IMR-90 (cell line): Measurements from ENCODE around the gene NPAS2. TPM values are rescaled to one million over a fixed set of nuclear protein-coding genes. Genes with fewer than 3 reads are reported as not detected.

Source experiments
- ATAC-seq: fragments of 200-7000 bp; cut with Tn5 transposase; 2 replicates; pipeline ENCODE4 v1.9.1; 2020; ENCODE audit warnings: low read depth, mild to moderate bottlenecking, moderate library complexity
- BruUV-seq: library from RNA; stranded (reverse); fragments of 400-500 nt; replicated peaks from 2 replicates; lab custom pipeline; 2021; lab: Mats Ljungman, UMichigan
- CTCF ChIA-PET: fragments of 300-600 bp; formaldehyde crosslinking; extraction: SDS; loops from one replicate; lab custom pipeline; 2021; ENCODE audit warnings: antibody characterized with exemption; lab: Yijun Ruan, JAX
- POLR2A ChIA-PET: fragments of 300-600 bp; sonication (Branson Sonifier 250); formaldehyde crosslinking; loops from one replicate; lab custom pipeline; 2022; ENCODE audit warnings: antibody characterized with exemption; ENCODE audit not compliant: unreplicated experiment; lab: Charles Lee
- DNase-seq: peaks from one replicate; pipeline ENCODE4 v3.0.0; 2013
- H2AFZ ChIP-seq: replicated peaks from 2 replicates; pipeline ENCODE3; 2013; ENCODE audit warnings: low read length, mild to moderate bottlenecking; ENCODE audit not compliant: poor library complexity
- H2AK5ac ChIP-seq: 2 replicates; pipeline ENCODE4 v1.6.1; 2013; ENCODE audit warnings: low read depth, low read length, inconsistent platforms
- H2AK9ac ChIP-seq: replicated peaks from 2 replicates; pipeline ENCODE3; 2013; ENCODE audit warnings: mild to moderate bottlenecking, low read depth, low read length, moderate library complexity; ENCODE audit not compliant: poor library complexity
- H2BK120ac ChIP-seq: 2 replicates; pipeline ENCODE4 v1.6.1; 2013; ENCODE audit warnings: low read depth, low read length, inconsistent platforms
- H2BK15ac ChIP-seq: 3 replicates; pipeline ENCODE4 v1.6.1; 2013; ENCODE audit warnings: low read depth, low read length, inconsistent platforms
- H2BK20ac ChIP-seq: 2 replicates; pipeline ENCODE4 v1.6.1; 2013; ENCODE audit warnings: low read depth, mild to moderate bottlenecking, inconsistent platforms, low read length, moderate library complexity
- H2BK5ac ChIP-seq: 2 replicates; pipeline ENCODE4 v1.6.1; 2013; ENCODE audit warnings: mild to moderate bottlenecking, low read depth, low read length, inconsistent platforms; ENCODE audit not compliant: poor library complexity, severe bottlenecking
- H3K14ac ChIP-seq: replicated peaks from 2 replicates; pipeline ENCODE4 v1.6.1; 2013; ENCODE audit warnings: low read depth, low read length, inconsistent platforms
- H3K18ac ChIP-seq: 2 replicates; pipeline ENCODE4 v1.6.1; 2013; ENCODE audit warnings: low read depth, low read length, control low read depth
- H3K23ac ChIP-seq: 2 replicates; pipeline ENCODE4 v1.6.1; 2013; ENCODE audit warnings: low read depth, low read length, inconsistent platforms
- H3K27ac ChIP-seq: 2 replicates; pipeline ENCODE4 v1.5.1; 2013; ENCODE audit warnings: mild to moderate bottlenecking, control low read depth, low read length; ENCODE audit not compliant: insufficient read depth
- H3K27me3 ChIP-seq: 2 replicates; pipeline ENCODE4 v1.6.1; 2013; ENCODE audit warnings: low read length; ENCODE audit not compliant: control insufficient read depth, insufficient read depth
- H3K36me3 ChIP-seq: 2 replicates; pipeline ENCODE4 v1.6.1; 2013; ENCODE audit warnings: low read length, mixed read lengths; ENCODE audit not compliant: control insufficient read depth, insufficient read depth
- H3K4ac ChIP-seq: 2 replicates; pipeline ENCODE4 v1.6.1; 2013; ENCODE audit warnings: low read depth, low read length, inconsistent platforms
- H3K4me1 ChIP-seq: 2 replicates; pipeline ENCODE4 v1.6.1; 2013; ENCODE audit warnings: low read length, mixed read lengths; ENCODE audit not compliant: control insufficient read depth, insufficient read depth
- H3K4me2 ChIP-seq: 2 replicates; pipeline ENCODE4 v1.6.1; 2013; ENCODE audit warnings: low read depth, mild to moderate bottlenecking, control low read depth, low read length, moderate library complexity
- H3K4me3 ChIP-seq: 2 replicates; pipeline ENCODE4 v1.5.1; 2013; ENCODE audit warnings: low read depth, mild to moderate bottlenecking, control low read depth, low read length, moderate library complexity; ENCODE audit not compliant: insufficient read depth
- H3K56ac ChIP-seq: 2 replicates; pipeline ENCODE4 v1.6.1; 2013; ENCODE audit warnings: low read length, inconsistent platforms; ENCODE audit not compliant: insufficient read depth; ENCODE audit errors: extremely low read depth
- H3K79me1 ChIP-seq, 2 experiments: 2 replicates each; pipeline ENCODE4 v1.6.1; 2013; ENCODE audit warnings: low read length in 2 of 2, inconsistent platforms in 1 of 2, low read depth in 1 of 2
- H3K9ac ChIP-seq: 2 replicates; pipeline ENCODE4 v1.6.1; 2013; ENCODE audit warnings: low read depth, low read length, control low read depth
- H3K9me1 ChIP-seq: 2 replicates; pipeline ENCODE4 v1.6.1; 2013; ENCODE audit warnings: low read length, inconsistent platforms; ENCODE audit not compliant: insufficient read depth
- H3K9me3 ChIP-seq: 2 replicates; pipeline ENCODE4 v1.6.1; 2013; ENCODE audit warnings: low read length; ENCODE audit not compliant: control insufficient read depth, insufficient read depth
- H4K20me1 ChIP-seq: 2 replicates; pipeline ENCODE4 v1.6.1; 2013; ENCODE audit warnings: low read length, inconsistent platforms; ENCODE audit not compliant: insufficient read depth
- H4K5ac ChIP-seq: 2 replicates; pipeline ENCODE4 v1.6.1; 2013; ENCODE audit warnings: mild to moderate bottlenecking, low read depth, low read length, control low read depth
- H4K8ac ChIP-seq, 2 experiments: 2 replicates each; pipeline ENCODE4 v1.6.1; 2013; ENCODE audit warnings: low read depth in 2 of 2, low read length in 2 of 2, control low read depth in 1 of 2, inconsistent platforms in 1 of 2
- H4K91ac ChIP-seq: 2 replicates; pipeline ENCODE4 v1.6.1; 2013; ENCODE audit warnings: low read depth, low read length, inconsistent platforms; ENCODE audit not compliant: insufficient read depth
- MXI1 ChIP-seq: IDR thresholded peaks from 2 replicates; pipeline ENCODE4 v1.6.1; 2012; ENCODE audit warnings: low read depth, mild to moderate bottlenecking, low read length, moderate library complexity, borderline replicate concordance
- RCOR1 ChIP-seq: IDR thresholded peaks from 2 replicates; pipeline ENCODE4 v1.6.1; 2012; ENCODE audit warnings: mild to moderate bottlenecking, low read length, improper control_type of control experiment; ENCODE audit not compliant: insufficient replicate concordance
- WGBS, 2 experiments: methylation state at CpG; one replicate each; pipeline versions ENCODE4 v1.1.5 to v1.1.7; 2013; ENCODE audit warnings: missing lambda C conversion rate in 2 of 2; ENCODE audit not compliant: insufficient read length in 1 of 2; ENCODE audit errors: extremely low coverage in 2 of 2; 5-methylcytosine and 5-hydroxymethylcytosine counted together
- dilution Hi-C: fragments of 300-500 bp; cut with HindIII; formaldehyde crosslinking; loops from one replicate; pipeline ENCODE4 v1.14.3; 2018; ENCODE audit warnings: low sequenced_read_pairs; ENCODE audit not compliant: unreplicated experiment
- in situ Hi-C: fragments of 300-500 bp; cut with MboI; formaldehyde crosslinking; loops from 3 replicates; pipeline ENCODE4 v1.14.3; 2019; ENCODE audit warnings: low sequenced_read_pairs, inconsistent platforms, mixed read lengths
- intact Hi-C: fragments of 100-400 bp; cut with micrococcal nuclease; formaldehyde crosslinking; loops from 2 replicates; pipeline ENCODE4 v1.10.0; 2022
- polyA plus RNA-seq, 3 experiments: library from polyadenylated mRNA; depleted of rRNA; stranded (reverse); fragments of >200 nt; gene quantifications; 2 replicates each; pipeline ENCODE4 v1.2.3, GENCODE V29; 2012; ENCODE audit warnings: low replicate concordance in 1 of 3
- total RNA-seq: library from RNA; depleted of rRNA; stranded (reverse); fragments of >200 nt; gene quantifications from 2 replicates; pipeline ENCODE4 v1.2.3, GENCODE V29; 2012

NPAS2 gene
- total and polyA plus RNA-seq, 2 of the 4 experiments (the other 2 are of a cell fraction) = 5.2 to 14.8 TPM

DNA sequence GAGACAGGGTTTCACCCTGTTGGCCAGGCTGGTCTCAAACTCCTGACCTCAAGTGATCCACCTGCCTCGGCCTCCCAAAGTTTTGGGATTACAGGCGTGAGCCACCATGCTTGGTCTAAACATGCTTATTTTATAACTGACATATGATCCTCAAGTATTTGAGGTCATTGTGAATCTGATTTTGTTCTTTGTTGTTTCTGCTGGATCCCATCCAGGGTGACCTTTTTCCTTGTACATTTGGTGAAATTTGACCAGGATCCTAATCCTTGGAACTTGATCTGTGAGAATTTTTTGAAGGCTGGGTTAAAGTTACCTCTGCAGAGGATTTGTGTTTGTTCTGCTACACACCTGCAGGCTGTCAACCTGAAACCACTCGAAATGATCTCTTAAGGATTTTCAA lies 49.2 kb downstream of the NPAS2 start:
- H3K36me3 ChIP-seq = peaks cover 2% of the 10 kb centered on the region; the same call in 1 of the 2 replicates
- H2BK20ac ChIP-seq = no peak overlapping the region
- H3K9me1 ChIP-seq = peaks cover 8% of the 10 kb centered on the region
- no TSS peak for BruUV-seq
- H3K23ac ChIP-seq = no peak overlapping the region
- H2AFZ ChIP-seq = no peak overlapping the region
- H3K4me3 ChIP-seq = no peak overlapping the region
- H2BK120ac ChIP-seq = no peak overlapping the region
- intact Hi-C loops (no loop called here), dilution Hi-C loops (no loop called here), in situ Hi-C loops (no loop called here)
- H3K27me3 ChIP-seq = no peaks in the 10 kb centered on the region
- H3K79me1 ChIP-seq = peaks cover 41 to 50% of the 10 kb centered on the region in 2 experiments
- H3K4me2 ChIP-seq = no peak overlapping the region
- H3K27ac ChIP-seq = no peak overlapping the region
- WGBS, 2 experiments = no CpG with 5 or more reads among the region's 3 CpGs
- no peak for DNase-seq
- H2AK9ac ChIP-seq = no peak overlapping the region
- TF ChIP-seq MXI1 (no peak), RCOR1 (no peak)
- no peak overlapping the region for H2BK15ac ChIP-seq
- H4K5ac ChIP-seq = no peak overlapping the region
- H2BK5ac ChIP-seq = no peak overlapping the region
- no peak overlapping the region for H3K56ac ChIP-seq
- no peaks in the 10 kb centered on the region; the same call in 1 of the 2 replicates for H3K9me3 ChIP-seq
- ChIA-PET POLR2A (no interaction called here), CTCF (no interaction called here)
- no peak overlapping the region for H3K14ac ChIP-seq
- no peak for ATAC-seq
- no peak overlapping the region for H4K91ac ChIP-seq
- peaks cover 10% of the 10 kb centered on the region for H4K20me1 ChIP-seq
- no peak overlapping the region for H4K8ac ChIP-seq
- no peak overlapping the region for H3K4ac ChIP-seq
- no peak overlapping the region for H3K9ac ChIP-seq
- peaks cover 6% of the 10 kb centered on the region for H3K4me1 ChIP-seq
- H3K18ac ChIP-seq = no peak overlapping the region
- no peak overlapping the region for H2AK5ac ChIP-seq
